Mesodermal cell (in vitro differentiated cells): ENCODE data around the gene PRKX.
"Not testable (repeated sequence)": the region's sequence is repeated elsewhere in the genome, so short reads cannot be mapped to it uniquely, and the experiment has no call there.

Source experiments
- H3K27ac ChIP-seq: 2 replicates; pipeline ENCODE4 v1.7.0; 2013; ENCODE audit warnings: mild to moderate bottlenecking, low read depth, low read length, moderate library complexity; ENCODE audit not compliant: severe bottlenecking
- H3K36me3 ChIP-seq: 2 replicates; pipeline ENCODE4 v1.7.1; 2013; ENCODE audit warnings: mild to moderate bottlenecking, low read length, moderate library complexity; ENCODE audit not compliant: control insufficient read depth, insufficient read depth
- H3K4me1 ChIP-seq: one replicate; pipeline ENCODE4 v1.7.1; 2013; ENCODE audit warnings: mild to moderate bottlenecking, low read length; ENCODE audit not compliant: insufficient read depth, control insufficient read depth, poor library complexity, severe bottlenecking
- H3K4me3 ChIP-seq: 2 replicates; pipeline ENCODE4 v1.7.0; 2013; ENCODE audit warnings: low read length, control low read depth, mild to moderate bottlenecking; ENCODE audit not compliant: insufficient read depth, poor library complexity, severe bottlenecking; ENCODE audit errors: extremely low read depth
- H3K9me3 ChIP-seq: 2 replicates; pipeline ENCODE4 v1.7.1; 2013; ENCODE audit warnings: mild to moderate bottlenecking, low read length, moderate library complexity; ENCODE audit not compliant: control insufficient read depth
- WGBS, 2 experiments: methylation state at CpG; one replicate each; pipeline ENCODE4 v1.1.5; 2013; ENCODE audit warnings: missing lambda C conversion rate in 2 of 2; ENCODE audit not compliant: insufficient coverage in 2 of 2; 5-methylcytosine and 5-hydroxymethylcytosine counted together

The PRKX gene

GRCh38 chrX:3732326-3733042 is 19.0 kb upstream of the PRKX start:
- 77 to 92% methylated on average over 2 to 4 of the region's 15 CpGs for WGBS, 2 experiments

GRCh38 chrX:3728454-3728853 is 15.0 kb upstream of the PRKX start:
- H3K36me3 ChIP-seq, result no peaks in the 10 kb centered on the region
- no peak overlapping the region for H3K4me3 ChIP-seq
- no peak overlapping the region for H3K27ac ChIP-seq
- no peaks in the 10 kb centered on the region for H3K9me3 ChIP-seq
- no peaks in the 10 kb centered on the region for H3K4me1 ChIP-seq
- 72 to 94% methylated on average over 2 to 7 of the region's 9 CpGs for WGBS, 2 experiments

More at GRCh38 chrX:3732326-3733042, 19.0 kb upstream of the PRKX start:
- not testable (repeated sequence) for H3K4me1 ChIP-seq, H3K9me3 ChIP-seq, H3K27ac ChIP-seq, H3K4me3 ChIP-seq, H3K36me3 ChIP-seq

GRCh38 chrX:3723460-3723859 is 10.0 kb upstream of the PRKX start:
- 80% methylated on average over 1 of the region's 9 CpGs; no CpG with 5 or more reads in 1 of the 2 experiments for WGBS, 2 experiments
- not testable (repeated sequence) for H3K9me3 ChIP-seq, H3K4me3 ChIP-seq, H3K36me3 ChIP-seq, H3K4me1 ChIP-seq, H3K27ac ChIP-seq

GRCh38 chrX:3717742-3718420 is 4.4 kb upstream of the PRKX start:
- no peaks in the 10 kb centered on the region for H3K4me1 ChIP-seq
- peaks cover 5% of the 10 kb centered on the region for H3K9me3 ChIP-seq
- 81 to 90% methylated on average over 2 to 3 of the region's 11 CpGs for WGBS, 2 experiments
- no peak overlapping the region for H3K4me3 ChIP-seq
- H3K36me3 ChIP-seq, result no peaks in the 10 kb centered on the region
- H3K27ac ChIP-seq, result no peak overlapping the region

GRCh38 chrX:3715921-3716320 is 2.5 kb upstream of the PRKX start:
- 100% methylated on average over 1 of the region's 3 CpGs; no CpG with 5 or more reads in 1 of the 2 experiments for WGBS, 2 experiments
- no peak overlapping the region for H3K4me3 ChIP-seq
- no peak overlapping the region for H3K27ac ChIP-seq
- no peaks in the 10 kb centered on the region for H3K36me3 ChIP-seq
- peaks cover 5% of the 10 kb centered on the region for H3K9me3 ChIP-seq
- no peaks in the 10 kb centered on the region for H3K4me1 ChIP-seq

GRCh38 chrX:3714706-3715479 is 1.4 kb upstream of the PRKX start:
- WGBS, 2 experiments, result 55 to 62% methylated on average over 10 to 11 of the region's 38 CpGs
- not testable (repeated sequence) for H3K4me3 ChIP-seq, H3K4me1 ChIP-seq, H3K9me3 ChIP-seq, H3K27ac ChIP-seq, H3K36me3 ChIP-seq

- Histone ChIP-seq H3K27ac (no peak overlapping the region), H3K4me1 (no peaks in the 10 kb centered on the region), H3K4me3 (peak overlapping the region; percentile 53), H3K9me3 (peaks cover 5% of the 10 kb centered on the region), H3K36me3 (no peaks in the 10 kb centered on the region)
- WGBS, 2 experiments, result 0 to 10% methylated on average over 2 of the region's 15 CpGs
Observed at GRCh38 chrX:3713937-3714434, 537 bp upstream of the PRKX start.

- 0% methylated on average over 4 to 8 of the region's 38 CpGs for WGBS, 2 experiments
- no peak overlapping the region for H3K27ac ChIP-seq
Observed at GRCh38 chrX:3712870-3713224, 602 bp downstream of the PRKX start.

GRCh38 chrX:3712051-3712869 is 1.2 kb downstream of the PRKX start:
- H3K27ac ChIP-seq, result no peak overlapping the region
- H3K4me3 ChIP-seq, result peak overlapping the region; percentile 53
- H3K4me1 ChIP-seq, result no peaks in the 10 kb centered on the region
- WGBS, 2 experiments, result 4 to 5% methylated on average over 18 to 19 of the region's 39 CpGs
- H3K9me3 ChIP-seq, result no peaks in the 10 kb centered on the region
- no peaks in the 10 kb centered on the region for H3K36me3 ChIP-seq

More at GRCh38 chrX:3712870-3713224, 602 bp downstream of the PRKX start:
- no peaks in the 10 kb centered on the region for H3K36me3 ChIP-seq
- H3K4me1 ChIP-seq, result no peaks in the 10 kb centered on the region
- H3K4me3 ChIP-seq, result peak overlapping the region; percentile 53
- peaks cover 2% of the 10 kb centered on the region for H3K9me3 ChIP-seq

- Histone ChIP-seq H3K4me3 (peak overlapping the region; percentile 53), H3K9me3 (no peaks in the 10 kb centered on the region), H3K27ac (no peak overlapping the region), H3K4me1 (no peaks in the 10 kb centered on the region), H3K36me3 (no peaks in the 10 kb centered on the region)
- WGBS, 2 experiments, result 78 to 100% methylated on average over 1 to 9 of the region's 16 CpGs
Observed at GRCh38 chrX:3711331-3711917, 2.0 kb downstream of the PRKX start.
